VCaP (cell line): ENCODE data around the gene IGSF1.
"Not testable (repeated sequence)": the region's sequence is repeated elsewhere in the genome, so short reads cannot be mapped to it uniquely, and the experiment has no call there.

ENCODE experiments used
- H3K27ac ChIP-seq: fragments of 450-650 bp; 2 replicates; pipeline ENCODE4 v1.5.1; 2017
- CTCF ChIP-seq: fragments of 450-650 bp; conservative IDR thresholded peaks from 2 replicates; pipeline ENCODE4 v1.5.1; 2017; ENCODE audit warnings: mild to moderate bottlenecking, moderate library complexity

Gene IGSF1

DNA sequence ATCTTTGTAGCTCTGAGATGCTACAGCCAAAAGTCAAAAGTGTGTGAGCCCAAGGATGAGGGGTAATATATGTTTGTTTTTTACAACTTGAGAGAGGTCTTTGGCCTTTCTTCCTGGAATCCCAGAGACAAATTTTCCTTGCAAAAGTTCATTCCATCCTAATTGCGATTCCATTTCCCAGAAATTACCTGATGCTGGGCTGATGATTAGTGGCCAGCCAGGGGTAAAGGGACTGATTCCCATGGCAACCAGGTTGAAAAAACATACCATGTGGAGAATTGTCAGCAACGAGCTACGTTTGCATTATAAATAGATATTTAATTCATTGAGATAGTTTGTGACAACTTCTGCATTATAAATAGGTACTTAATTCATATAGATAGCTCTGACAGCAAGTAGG is 17.8 kb downstream of the IGSF1 start:
- TF ChIP-seq CTCF, result no peak
- H3K27ac ChIP-seq, result no peak overlapping the region

- no peak overlapping the region for H3K27ac ChIP-seq
- no peak for TF ChIP-seq CTCF
These were observed 19.0 kb downstream of the IGSF1 start for GRCh38 chrX:131270080-131270479.

DNA sequence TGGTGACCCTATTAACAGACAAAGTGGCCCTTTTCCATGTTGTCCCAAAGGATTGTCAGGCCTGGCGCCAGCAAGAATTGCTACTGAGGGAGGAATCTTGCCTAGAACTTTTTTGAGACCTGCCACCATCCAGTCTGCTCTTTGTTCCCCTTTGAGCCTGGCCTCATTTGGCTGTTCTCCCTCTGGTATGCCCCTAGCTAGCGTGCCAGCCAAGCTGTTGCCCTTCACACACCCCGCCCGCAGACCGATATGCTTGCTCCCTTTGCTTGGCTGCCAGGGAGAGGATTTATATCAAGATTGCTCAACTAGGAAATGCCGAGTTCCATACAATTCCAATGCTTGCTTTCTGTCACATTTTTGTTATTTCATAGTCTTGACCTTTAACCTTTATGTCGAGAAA is 24.4 kb downstream of the IGSF1 start:
- TF ChIP-seq CTCF, result no peak
- no peak overlapping the region for H3K27ac ChIP-seq

- H3K27ac ChIP-seq, result no peak overlapping the region
- TF ChIP-seq CTCF, result no peak
These were observed 25.1 kb downstream of the IGSF1 start for GRCh38 chrX:131264053-131264452.

GRCh38 chrX:131262738-131263679 is 26.1 kb downstream of the IGSF1 start:
- peak; percentile 65; the same call in 1 of the 2 replicates for TF ChIP-seq CTCF
- H3K27ac ChIP-seq, result no peak overlapping the region

DNA sequence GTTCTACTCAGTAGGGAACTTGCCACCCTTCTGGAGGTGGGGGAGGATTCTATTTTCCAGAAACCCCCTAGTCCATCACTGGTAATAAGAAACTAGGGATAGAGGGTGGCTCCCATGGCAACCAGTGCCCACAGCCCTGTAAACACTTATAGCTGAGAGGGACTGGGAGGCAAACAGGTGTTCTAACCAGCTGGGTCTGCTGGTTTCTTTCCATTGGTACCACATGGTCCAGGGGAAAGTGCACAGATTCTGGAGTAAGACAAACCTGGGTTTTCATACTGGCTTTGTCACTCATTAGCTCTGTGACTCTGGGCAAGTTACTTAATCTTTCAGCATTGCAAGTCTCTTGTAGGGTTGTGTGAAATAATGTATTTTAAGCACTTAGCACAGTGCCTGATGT is 26.9 kb downstream of the IGSF1 start:
- TF ChIP-seq CTCF, result no peak
- H3K27ac ChIP-seq, result no peak overlapping the region

GRCh38 chrX:131257367-131257766 is 31.7 kb downstream of the IGSF1 start:
- no peak overlapping the region for H3K27ac ChIP-seq

DNA sequence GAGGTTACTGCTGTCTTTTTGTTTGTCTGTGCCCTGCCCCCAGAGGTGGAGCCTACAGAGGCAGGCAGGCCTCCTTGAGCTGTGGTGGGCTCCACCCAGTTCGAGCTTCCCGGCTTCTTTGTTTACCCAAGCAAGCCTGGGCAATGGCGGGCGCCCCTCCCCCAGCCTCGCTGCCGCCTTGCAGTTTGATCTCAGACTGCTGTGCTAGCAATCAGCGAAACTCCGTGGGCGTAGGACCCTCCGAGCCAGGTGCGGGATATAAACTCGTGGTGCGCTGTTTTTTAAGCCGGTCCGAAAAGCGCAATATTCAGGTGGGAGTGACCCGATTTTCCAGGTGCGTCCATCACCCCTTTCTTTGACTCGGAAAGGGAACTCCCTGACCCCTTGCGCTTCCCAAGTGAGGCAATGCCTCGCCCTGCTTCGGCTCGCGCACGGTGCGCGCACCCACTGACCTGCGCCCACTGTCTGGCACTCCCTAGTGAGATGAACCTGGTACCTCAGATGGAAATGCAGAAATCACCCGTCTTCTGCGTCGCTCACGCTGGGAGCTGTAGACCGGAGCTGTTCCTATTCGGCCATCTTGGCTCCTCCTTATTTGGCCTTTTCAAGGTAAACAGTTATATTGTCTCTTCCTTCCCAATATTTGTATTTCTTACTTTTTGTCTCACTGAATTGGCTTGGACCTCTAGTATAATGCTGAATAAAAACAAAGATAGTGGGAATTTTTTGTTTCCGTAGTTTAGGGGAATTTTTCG is 37.9 kb downstream of the IGSF1 start:
- not testable (repeated sequence) for H3K27ac ChIP-seq

More at GRCh38 chrX:131257367-131257766, 31.7 kb downstream of the IGSF1 start:
- TF ChIP-seq CTCF, result no peak
